Measurements from ENCODE around the gene MT1A.

Gene MT1A

GRCh38 chr16:56632156-56632847, 6.2 kb upstream of the MT1A start, which contains the start of gene MT1M:
Gene MT1M, plus strand, starts transcription at chr16:56632659. Its CDS starts 73 bp downstream, at chr16:56632732.
- no peak for DNase-seq

GRCh38 chr16:56632848-56633365, 5.6 kb upstream of the MT1A start:
- no peak for DNase-seq

- DNase-seq: no peak
Measured at GRCh38 chr16:56633535-56633934, 4.9 kb upstream of the MT1A start.

GRCh38 chr16:56634715-56635440, 3.6 kb upstream of the MT1A start:
- no peak for DNase-seq

- no peak for DNase-seq
Measured at GRCh38 chr16:56635441-56635967, 3.0 kb upstream of the MT1A start.

GRCh38 chr16:56636616-56637413, 1.7 kb upstream of the MT1A start:
- no peak for DNase-seq

- DNase-seq: no peak
Measured at GRCh38 chr16:56639045-56639444, 579 bp downstream of the MT1A start.

- no peak for DNase-seq
Measured at GRCh38 chr16:56640076-56640475, 1.6 kb downstream of the MT1A start.

- no peak for DNase-seq
Measured at GRCh38 chr16:56641166-56641565, 2.7 kb downstream of the MT1A start.

GRCh38 chr16:56643080-56643778, 4.8 kb downstream of the MT1A start:
- DNase-seq: no peak

- no peak for DNase-seq
Measured at GRCh38 chr16:56643833-56644232, 5.4 kb downstream of the MT1A start.

GRCh38 chr16:56645311-56645710, 6.8 kb downstream of the MT1A start:
- DNase-seq: no peak

- DNase-seq: no peak
Measured at GRCh38 chr16:56645838-56646237, 7.4 kb downstream of the MT1A start.

GRCh38 chr16:56647641-56648431, 9.4 kb downstream of the MT1A start:
- no peak for DNase-seq

GRCh38 chr16:56649271-56649670, 10.8 kb downstream of the MT1A start:
- DNase-seq: no peak

GRCh38 chr16:56649820-56650219, 11.4 kb downstream of the MT1A start:
- no peak for DNase-seq

- DNase-seq: no peak
Measured at GRCh38 chr16:56651586-56651985, 13.1 kb downstream of the MT1A start, which contains the start of gene MT1B. Gene MT1B, plus strand, starts transcription at chr16:56651886. Its CDS starts 68 bp downstream, at chr16:56651954.

- DNase-seq: no peak
Measured at GRCh38 chr16:56652600-56652999, 14.1 kb downstream of the MT1A start.

GRCh38 chr16:56653218-56653617, 14.8 kb downstream of the MT1A start:
- no peak for DNase-seq

GRCh38 chr16:56657555-56658326, 19.3 kb downstream of the MT1A start, which contains the start of gene MT1F:
Gene MT1F, plus strand, starts transcription at chr16:56657959. Its CDS starts 100 bp downstream, at chr16:56658059.
- no peak for DNase-seq
